OCI-LY1 (cell line): ENCODE measurements around the gene SMAP1.

Experiments used
- H2AFZ ChIP-seq: fragments of 200-600 bp; sonication (generic), shearing (Covaris generic); 2 replicates; pipeline ENCODE4 v1.6.0; 2014; ENCODE audit warnings: antibody characterized with exemption, mild to moderate bottlenecking, low read length
- H3F3A ChIP-seq: fragments of 200-600 bp; sonication (generic), shearing (Covaris generic); 2 replicates; pipeline ENCODE4 v1.6.0; 2014; ENCODE audit warnings: mild to moderate bottlenecking, antibody characterized with exemption, low read length, moderate library complexity; ENCODE audit not compliant: insufficient read depth
- H3K27ac ChIP-seq: fragments of 200-600 bp; sonication (generic); 2 replicates; pipeline ENCODE4 v1.5.1; 2014; ENCODE audit warnings: low read length, mixed run types, mild to moderate bottlenecking, low read depth; ENCODE audit not compliant: poor library complexity, severe bottlenecking
- H3K27me3 ChIP-seq: fragments of 200-600 bp; sonication (generic); 2 replicates; pipeline ENCODE4 v1.6.0; 2014; ENCODE audit warnings: antibody characterized with exemption, mild to moderate bottlenecking, low read length, moderate library complexity; ENCODE audit not compliant: insufficient read depth
- H3K36me3 ChIP-seq: fragments of 200-600 bp; sonication (generic); 2 replicates; pipeline ENCODE4 v1.6.1; 2014; ENCODE audit warnings: mild to moderate bottlenecking, antibody characterized with exemption, low read length, moderate library complexity, mixed read lengths; ENCODE audit not compliant: insufficient read depth
- H3K4me1 ChIP-seq: fragments of 200-600 bp; sonication (generic); 2 replicates; pipeline ENCODE4 v1.5.1; 2014; ENCODE audit warnings: mild to moderate bottlenecking, low read length, moderate library complexity; ENCODE audit not compliant: insufficient read depth, severe bottlenecking
- H3K4me2 ChIP-seq: fragments of 200-600 bp; sonication (generic), shearing (Covaris generic); 2 replicates; pipeline ENCODE4 v1.6.1; 2014; ENCODE audit warnings: low read length
- H3K4me3 ChIP-seq: fragments of 200-600 bp; sonication (generic); 2 replicates; pipeline ENCODE4 v1.5.1; 2014; ENCODE audit warnings: low read length, low read depth, mild to moderate bottlenecking, mixed read lengths; ENCODE audit not compliant: poor library complexity, severe bottlenecking
- H3K79me2 ChIP-seq: fragments of 200-600 bp; shearing (Covaris generic); 2 replicates; pipeline ENCODE4 v1.6.1; 2016; ENCODE audit warnings: mixed run types, low read length, mixed read lengths; ENCODE audit not compliant: insufficient read depth
- H3K9ac ChIP-seq: fragments of 200-600 bp; sonication (generic), shearing (Covaris generic); 2 replicates; pipeline ENCODE4 v1.6.1; 2014; ENCODE audit warnings: mild to moderate bottlenecking, low read length, mixed read lengths
- H3K9me2 ChIP-seq: fragments of 200-600 bp; sonication (generic), shearing (Covaris generic); 2 replicates; pipeline ENCODE4 v1.6.1; 2014; ENCODE audit warnings: low read depth, mild to moderate bottlenecking, low read length, mixed read lengths
- H3K9me3 ChIP-seq: fragments of 200-600 bp; shearing (Covaris generic); 2 replicates; pipeline ENCODE4 v1.6.1; 2014; ENCODE audit warnings: low read length, mixed read lengths
- H4K20me1 ChIP-seq: fragments of 200-600 bp; sonication (generic), shearing (Covaris generic); 2 replicates; pipeline ENCODE4 v1.6.0; 2016; ENCODE audit warnings: mild to moderate bottlenecking, low read length; ENCODE audit not compliant: insufficient read depth
- EZH2 ChIP-seq: fragments of 200-600 bp; sonication (generic), shearing (Covaris generic); IDR thresholded peaks from 2 replicates; pipeline ENCODE4 v1.8.0; 2017; ENCODE audit warnings: borderline replicate concordance, mixed run types, mild to moderate bottlenecking, antibody characterized with exemption, low read length, moderate library complexity, mixed read lengths
- TF ChIP-seq, protein P1 (sequence below): fragments of 200-600 bp; sonication (generic), shearing (Covaris generic); IDR thresholded peaks from 2 replicates; pipeline ENCODE4 v1.5.1; 2017; ENCODE audit warnings: mild to moderate bottlenecking, antibody characterized with exemption, low read length, moderate library complexity, mixed read lengths

Gene SMAP1

DNA sequence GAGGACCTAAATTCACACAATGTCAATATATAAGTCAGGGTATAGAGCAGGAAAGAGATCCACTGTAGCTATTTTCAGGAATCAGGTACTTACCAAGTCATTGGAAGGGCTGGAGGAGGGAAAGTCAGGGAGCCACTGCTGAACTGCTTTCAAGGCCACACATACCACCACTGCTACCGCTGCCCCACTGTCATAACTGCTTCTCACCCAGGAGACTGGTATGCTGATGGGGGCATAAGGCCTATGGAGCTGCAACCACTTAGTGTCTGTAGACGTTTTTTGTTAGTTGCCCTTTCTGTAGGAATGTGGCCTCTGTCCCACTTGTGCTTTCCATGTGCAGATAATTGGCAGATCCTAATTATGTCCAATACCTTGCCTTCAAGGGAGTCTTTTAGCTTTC is 5.4 kb downstream of the SMAP1 start:
- Histone ChIP-seq H3K9ac (no peak overlapping the region), H3K4me1 (peaks cover 11% of the 10 kb centered on the region), H3K9me2 (no peaks in the 10 kb centered on the region), H3K4me3 (no peak overlapping the region), H3K27me3 (no peaks in the 10 kb centered on the region), H3F3A (no peaks in the 10 kb centered on the region), H4K20me1 (peaks cover 2% of the 10 kb centered on the region; the same call in 1 of the 2 replicates), H3K79me2 (no peaks in the 10 kb centered on the region), H3K27ac (no peak overlapping the region), H3K9me3 (no peaks in the 10 kb centered on the region), H2AFZ (no peak overlapping the region), H3K36me3 (no peaks in the 10 kb centered on the region), H3K4me2 (no peak overlapping the region)
- TF ChIP-seq EZH2, result no peak
- TF ChIP-seq, protein P1, sequence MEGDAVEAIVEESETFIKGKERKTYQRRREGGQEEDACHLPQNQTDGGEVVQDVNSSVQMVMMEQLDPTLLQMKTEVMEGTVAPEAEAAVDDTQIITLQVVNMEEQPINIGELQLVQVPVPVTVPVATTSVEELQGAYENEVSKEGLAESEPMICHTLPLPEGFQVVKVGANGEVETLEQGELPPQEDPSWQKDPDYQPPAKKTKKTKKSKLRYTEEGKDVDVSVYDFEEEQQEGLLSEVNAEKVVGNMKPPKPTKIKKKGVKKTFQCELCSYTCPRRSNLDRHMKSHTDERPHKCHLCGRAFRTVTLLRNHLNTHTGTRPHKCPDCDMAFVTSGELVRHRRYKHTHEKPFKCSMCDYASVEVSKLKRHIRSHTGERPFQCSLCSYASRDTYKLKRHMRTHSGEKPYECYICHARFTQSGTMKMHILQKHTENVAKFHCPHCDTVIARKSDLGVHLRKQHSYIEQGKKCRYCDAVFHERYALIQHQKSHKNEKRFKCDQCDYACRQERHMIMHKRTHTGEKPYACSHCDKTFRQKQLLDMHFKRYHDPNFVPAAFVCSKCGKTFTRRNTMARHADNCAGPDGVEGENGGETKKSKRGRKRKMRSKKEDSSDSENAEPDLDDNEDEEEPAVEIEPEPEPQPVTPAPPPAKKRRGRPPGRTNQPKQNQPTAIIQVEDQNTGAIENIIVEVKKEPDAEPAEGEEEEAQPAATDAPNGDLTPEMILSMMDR, result no peak

DNA sequence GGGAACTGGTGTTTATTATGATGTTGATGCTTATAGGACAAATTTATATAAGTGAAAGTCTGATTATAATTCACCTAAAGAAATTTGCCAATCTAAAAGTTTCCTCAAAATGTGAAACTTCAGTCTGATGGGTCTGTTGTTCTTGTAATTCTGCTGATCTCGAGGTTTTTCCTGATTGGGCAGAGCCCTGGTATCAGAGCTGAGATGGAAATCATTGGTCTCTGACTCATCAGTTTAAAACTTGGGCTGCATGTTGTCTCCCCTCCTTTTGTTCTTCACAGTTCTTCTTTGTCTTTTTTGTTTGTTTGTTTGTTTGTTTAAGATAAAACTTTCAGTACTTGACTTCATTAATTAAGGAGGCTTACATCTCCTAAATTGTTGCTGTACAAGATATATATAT is 5.9 kb downstream of the SMAP1 start:
- H3K27me3 ChIP-seq, result no peaks in the 10 kb centered on the region
- TF ChIP-seq, protein P1, result no peak
- TF ChIP-seq EZH2, result no peak
- no peaks in the 10 kb centered on the region for H3K9me3 ChIP-seq
- no peaks in the 10 kb centered on the region for H3K79me2 ChIP-seq
- H3K4me3 ChIP-seq, result no peak overlapping the region
- no peaks in the 10 kb centered on the region for H3K36me3 ChIP-seq
- no peak overlapping the region for H3K9ac ChIP-seq
- no peaks in the 10 kb centered on the region for H3F3A ChIP-seq
- H2AFZ ChIP-seq, result no peak overlapping the region
- H3K9me2 ChIP-seq, result no peaks in the 10 kb centered on the region
- no peak overlapping the region for H3K27ac ChIP-seq
- peaks cover 2% of the 10 kb centered on the region; the same call in 1 of the 2 replicates for H4K20me1 ChIP-seq
- H3K4me1 ChIP-seq, result peaks cover 8% of the 10 kb centered on the region
- no peak overlapping the region for H3K4me2 ChIP-seq

DNA sequence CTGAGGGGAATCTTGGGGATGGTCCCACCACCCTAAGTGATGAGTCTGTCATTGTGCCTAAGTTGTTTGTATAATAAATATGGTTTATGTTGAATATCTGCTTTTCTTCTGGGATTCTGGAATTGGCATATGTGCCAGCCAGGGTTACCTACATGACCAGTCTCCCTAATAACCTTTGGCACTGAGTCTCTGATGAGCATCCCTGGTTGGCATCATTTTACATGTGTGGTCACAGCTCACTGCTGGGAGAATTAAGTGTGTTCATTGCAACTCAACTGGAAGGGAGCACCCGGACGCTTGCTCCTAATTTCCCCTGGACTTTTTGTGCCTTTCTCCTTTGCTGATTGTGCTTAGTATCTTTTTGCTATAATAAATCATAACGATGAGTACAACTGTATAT is 8.1 kb downstream of the SMAP1 start:
- H3K9me3 ChIP-seq, result no peaks in the 10 kb centered on the region
- no peaks in the 10 kb centered on the region for H3K27me3 ChIP-seq
- peaks cover 2% of the 10 kb centered on the region; the same call in 1 of the 2 replicates for H4K20me1 ChIP-seq
- no peak overlapping the region for H3K9ac ChIP-seq
- no peak overlapping the region for H3K27ac ChIP-seq
- H3K4me3 ChIP-seq, result no peak overlapping the region
- H3K4me1 ChIP-seq, result no peaks in the 10 kb centered on the region
- no peaks in the 10 kb centered on the region for H3K9me2 ChIP-seq
- no peaks in the 10 kb centered on the region for H3F3A ChIP-seq
- no peak overlapping the region for H3K4me2 ChIP-seq
- H3K79me2 ChIP-seq, result no peaks in the 10 kb centered on the region
- TF ChIP-seq EZH2, result no peak
- TF ChIP-seq, protein P1, result no peak
- H3K36me3 ChIP-seq, result no peaks in the 10 kb centered on the region
- H2AFZ ChIP-seq, result no peak overlapping the region
